NCI-H1105 treated with DMSO at 0.1 percent for 48 hours (cell line): ENCODE data around the gene FGB.
"Not testable (repeated sequence)": the region's sequence is repeated elsewhere in the genome, so short reads cannot be mapped to it uniquely, and the experiment has no call there.

Experiments
- DNase-seq: peaks from one replicate; lab custom pipeline; 2025; lab: John Stamatoyannopoulos, UW

Gene FGB

DNA sequence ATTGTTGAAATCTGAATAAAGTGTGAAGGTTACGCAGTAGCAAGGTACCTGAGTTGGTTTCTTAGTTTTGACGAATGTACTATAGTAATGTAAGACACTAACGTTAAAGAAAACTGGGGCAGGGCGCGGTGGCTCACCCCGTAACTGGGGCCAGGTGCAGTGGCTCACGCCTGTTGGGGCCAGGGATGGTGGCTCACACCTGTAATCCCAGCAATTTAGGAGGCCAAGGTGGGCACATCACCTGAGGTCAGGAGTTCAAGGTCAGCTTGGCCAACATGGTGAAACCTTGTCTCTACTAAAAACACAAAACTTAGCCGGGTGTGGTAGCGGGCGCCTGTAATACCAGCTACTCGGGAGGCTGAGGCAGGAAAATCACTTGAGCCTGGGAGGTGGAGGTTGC lies 34.5 kb downstream of the FGB start:
- not testable (repeated sequence) for DNase-seq

GRCh38 chr4:154597798-154598774 lies 35.3 kb downstream of the FGB start:
- DNase-seq: no peak

DNA sequence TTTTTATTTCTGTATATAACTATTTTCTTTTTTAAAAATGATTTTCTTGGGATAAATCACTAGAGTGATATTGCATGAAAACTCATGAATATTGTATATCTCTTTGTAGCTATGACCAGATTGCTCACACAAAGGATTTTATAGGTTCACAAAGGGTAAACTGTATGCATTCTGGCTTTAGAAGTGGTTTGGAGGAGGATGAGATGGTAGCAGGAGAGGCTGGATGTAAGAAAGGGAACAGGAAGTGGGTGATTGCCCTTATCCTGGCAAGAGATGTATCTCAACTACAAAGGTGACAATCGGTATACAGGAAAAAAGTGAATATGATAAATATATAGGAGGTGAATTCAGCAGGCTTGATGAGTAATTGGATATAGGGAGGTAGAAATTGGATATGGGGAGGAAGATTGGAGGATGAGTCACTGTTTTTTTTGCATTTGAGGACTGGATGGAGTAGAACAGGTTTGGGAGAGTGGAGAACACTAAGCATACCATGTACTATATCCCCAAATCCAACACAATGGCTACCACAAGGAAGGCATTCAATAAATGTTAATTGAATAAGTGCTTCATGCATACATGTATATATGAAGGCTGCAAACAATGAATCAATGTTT lies 39.7 kb downstream of the FGB start:
- DNase-seq: no peak

DNA sequence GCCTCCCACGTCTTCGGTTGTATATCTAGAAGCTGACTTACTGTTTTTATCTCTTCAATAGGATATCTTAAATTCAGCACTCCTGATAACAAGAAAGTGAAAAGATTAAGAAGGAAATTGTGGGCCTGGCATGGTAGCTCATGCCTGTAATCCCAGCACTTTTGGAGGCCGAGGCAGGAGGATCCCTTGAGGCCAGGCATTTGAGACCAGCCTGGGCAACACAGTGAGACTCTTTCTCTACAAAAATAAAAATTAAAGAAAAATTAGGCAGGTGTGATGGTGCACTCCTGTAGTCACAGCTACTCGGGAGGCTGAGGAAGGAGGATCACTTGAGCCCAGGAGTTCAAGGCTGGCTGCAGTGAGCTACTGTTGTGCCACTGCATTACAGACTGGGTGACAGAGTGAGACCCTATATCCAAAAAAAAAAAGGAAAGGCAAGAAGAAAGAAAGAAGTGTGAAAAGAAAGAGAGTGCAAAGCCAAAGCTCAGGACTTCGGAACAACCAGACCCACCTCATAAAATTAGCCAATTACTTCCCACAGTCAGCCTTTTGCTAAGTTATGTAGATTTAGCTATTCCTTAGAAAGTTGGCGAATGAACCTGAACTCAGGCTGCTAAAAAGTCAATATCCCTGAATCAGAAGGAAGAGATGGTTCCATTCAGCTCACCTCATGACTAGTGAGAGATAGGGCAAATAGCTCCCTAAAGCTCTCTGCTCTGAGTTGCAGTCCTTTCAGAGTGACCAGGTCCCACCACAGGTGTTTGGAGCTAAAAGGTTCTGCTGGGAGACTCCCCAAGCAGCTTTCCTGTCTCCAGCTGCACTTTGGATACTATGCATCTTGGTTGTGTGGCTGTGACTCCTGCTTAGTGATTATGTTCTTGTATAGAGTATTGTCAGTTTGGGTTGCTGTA lies 40.5 kb downstream of the FGB start:
- DNase-seq: no peak

GRCh38 chr4:154604696-154605200 lies 41.9 kb downstream of the FGB start:
- no peak for DNase-seq

DNA sequence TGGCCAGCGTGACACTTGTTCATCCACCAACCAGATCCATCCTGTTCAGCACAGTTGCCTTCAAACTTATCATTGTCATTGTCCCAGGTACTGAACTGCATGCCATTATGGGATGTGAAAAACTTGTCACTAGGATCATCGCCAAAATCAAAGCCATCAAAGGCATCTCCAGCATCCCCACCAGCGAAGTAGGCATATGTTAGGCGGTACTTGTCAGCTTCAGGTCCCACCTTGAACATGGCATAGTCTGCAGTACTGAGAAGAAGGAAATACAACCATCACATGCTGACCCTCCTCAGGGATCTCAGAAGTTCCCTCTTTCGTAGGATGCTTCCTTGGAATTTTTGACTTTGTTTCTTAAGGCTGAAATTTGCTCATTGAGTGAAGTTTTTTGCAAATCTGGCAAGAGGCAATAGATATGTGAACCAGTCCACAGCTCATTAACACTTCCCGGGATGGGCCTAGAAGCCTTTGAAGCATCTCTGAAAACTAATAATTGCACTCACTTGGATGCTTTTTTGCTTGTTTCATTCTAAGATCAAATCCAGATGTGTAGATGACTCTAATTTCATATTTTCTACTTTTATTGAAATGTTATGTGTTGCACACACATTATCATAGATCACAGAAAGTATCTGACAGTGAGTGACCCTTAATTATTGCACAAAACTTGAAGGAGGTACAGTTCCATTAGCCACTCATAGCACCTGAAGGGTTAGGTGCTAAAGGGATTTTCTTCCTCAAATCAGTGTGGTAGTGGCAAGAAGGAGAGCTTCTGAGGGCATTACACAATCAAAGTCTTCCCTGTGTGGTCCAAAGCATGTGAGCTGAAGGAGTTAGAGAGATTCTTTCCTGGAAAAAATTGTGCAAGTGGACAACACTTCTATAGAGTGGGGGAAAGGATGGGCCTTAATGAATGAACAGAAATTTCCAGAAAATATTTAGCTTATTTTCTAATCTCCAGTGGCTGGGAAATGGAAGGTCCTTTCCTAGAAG lies 44.2 kb downstream of the FGB start:
- DNase-seq: no peak

- DNase-seq: no peak
These were observed 45.8 kb downstream of the FGB start for GRCh38 chr4:154608361-154609252.

GRCh38 chr4:154609532-154609931 lies 46.7 kb downstream of the FGB start:
- DNase-seq: no peak

DNA sequence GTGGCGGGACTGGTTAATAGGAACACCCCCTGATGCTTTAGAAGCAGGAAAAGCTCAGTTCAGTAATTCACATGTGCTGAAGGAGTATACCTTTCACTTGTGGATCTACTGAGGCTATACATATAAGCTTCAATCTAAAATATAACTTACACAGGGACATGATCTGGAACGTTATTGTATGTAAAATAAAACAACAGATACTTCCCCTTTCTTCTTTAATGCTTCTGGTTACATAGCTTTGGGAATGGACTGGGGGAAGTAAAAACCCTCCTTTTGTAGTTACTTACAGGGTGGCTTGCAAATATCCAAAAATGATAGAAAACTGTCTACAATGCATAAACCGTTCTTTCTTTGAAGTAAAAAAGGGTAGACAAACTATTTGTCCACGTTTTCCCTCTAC lies 47.8 kb downstream of the FGB start:
- DNase-seq: no peak

- DNase-seq: no peak
These were observed 49.0 kb downstream of the FGB start for GRCh38 chr4:154611833-154612232.

DNA sequence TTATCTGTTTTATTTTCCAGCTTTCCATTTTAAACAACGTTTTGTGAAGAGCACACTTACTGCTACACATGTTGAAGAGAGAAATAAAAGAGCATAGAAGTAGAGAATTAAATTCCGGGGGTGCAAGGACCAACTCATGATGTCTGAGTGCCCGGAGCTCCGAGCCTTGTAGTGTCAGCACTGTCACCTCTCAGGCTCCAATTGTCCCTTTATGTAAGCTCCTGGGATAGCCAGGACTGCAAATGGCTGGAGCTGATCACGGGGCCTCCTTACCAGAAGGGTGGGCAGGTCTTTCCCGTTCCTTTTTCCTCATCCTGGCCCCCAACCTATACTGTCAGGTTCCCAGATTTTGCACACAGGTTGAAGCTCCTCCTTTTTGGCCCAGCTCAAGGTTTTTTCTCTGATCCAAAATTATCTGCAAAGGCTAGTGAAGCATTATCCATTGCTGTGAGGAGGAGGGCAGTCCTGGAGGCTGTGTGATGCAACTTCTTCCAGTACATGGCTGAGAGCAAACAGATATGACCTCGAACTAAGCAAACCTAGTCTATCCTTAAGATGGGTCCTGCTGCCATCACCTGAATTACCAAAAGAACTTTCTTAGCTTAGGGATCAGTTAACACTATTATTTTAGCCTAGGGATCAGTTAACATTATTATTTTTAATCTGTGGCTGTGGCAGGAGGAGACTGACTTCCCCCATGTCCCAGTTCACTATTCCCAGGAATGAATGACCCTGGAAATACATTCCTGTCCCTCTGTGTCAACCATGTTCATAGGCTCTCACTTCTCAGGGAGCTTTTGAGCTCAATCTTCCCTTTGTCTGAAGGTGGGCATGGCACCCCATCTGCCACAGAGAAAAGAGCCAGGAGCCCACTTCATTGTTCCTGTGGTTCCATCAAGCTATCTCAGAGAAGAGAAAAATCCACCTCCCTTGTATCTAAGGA lies 49.9 kb downstream of the FGB start, which contains the start of gene FGG:
TSS of gene FGG (minus strand) at position 185 of the 943 bp plus-strand sequence. CDS start at position 138, 47 bp downstream.
- no peak for DNase-seq

GRCh38 chr4:154614306-154614705 lies 51.5 kb downstream of the FGB start:
- no peak for DNase-seq

DNA sequence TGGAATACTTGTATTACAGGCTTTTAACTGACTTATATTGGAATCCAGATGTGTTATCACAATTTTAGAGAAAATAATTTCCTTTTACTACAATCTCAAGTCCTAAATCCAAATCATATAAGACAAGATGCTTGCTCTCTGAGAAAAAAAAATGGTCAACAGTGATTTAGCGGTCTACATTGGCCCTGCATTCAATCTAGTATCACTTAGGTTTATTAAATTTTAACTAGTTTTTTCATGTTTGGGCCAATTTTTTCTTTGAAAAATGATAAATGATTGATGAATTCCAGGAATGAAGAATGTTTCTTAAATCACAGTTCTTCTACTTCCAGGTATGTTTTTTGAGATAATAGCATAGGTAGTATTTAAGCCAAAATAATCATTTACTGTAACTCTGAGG lies 52.4 kb downstream of the FGB start:
- no peak for DNase-seq

DNA sequence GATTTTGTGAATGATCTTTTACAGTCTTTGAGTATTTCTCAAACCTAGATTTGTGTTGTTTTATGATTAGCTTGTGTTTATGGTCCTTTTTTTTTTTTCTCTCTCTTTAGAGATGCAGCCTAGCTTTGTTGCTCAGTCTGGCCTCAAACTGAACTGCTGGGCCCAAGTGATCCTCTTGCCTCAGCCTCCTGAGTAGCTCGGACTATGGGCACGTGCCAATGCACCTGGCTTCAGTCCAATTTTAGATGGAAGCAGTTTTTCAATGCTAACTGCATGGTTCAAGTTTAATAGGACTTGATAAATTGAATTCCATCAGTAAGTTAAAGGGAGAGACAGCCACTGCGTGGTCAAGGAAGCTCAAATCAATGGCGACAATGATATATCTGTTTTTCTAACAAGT lies 53.5 kb downstream of the FGB start:
- no peak for DNase-seq

- DNase-seq: no peak
These were observed 53.9 kb downstream of the FGB start for GRCh38 chr4:154616731-154617130.

GRCh38 chr4:154617820-154618317 lies 55.1 kb downstream of the FGB start:
- DNase-seq: no peak

DNA sequence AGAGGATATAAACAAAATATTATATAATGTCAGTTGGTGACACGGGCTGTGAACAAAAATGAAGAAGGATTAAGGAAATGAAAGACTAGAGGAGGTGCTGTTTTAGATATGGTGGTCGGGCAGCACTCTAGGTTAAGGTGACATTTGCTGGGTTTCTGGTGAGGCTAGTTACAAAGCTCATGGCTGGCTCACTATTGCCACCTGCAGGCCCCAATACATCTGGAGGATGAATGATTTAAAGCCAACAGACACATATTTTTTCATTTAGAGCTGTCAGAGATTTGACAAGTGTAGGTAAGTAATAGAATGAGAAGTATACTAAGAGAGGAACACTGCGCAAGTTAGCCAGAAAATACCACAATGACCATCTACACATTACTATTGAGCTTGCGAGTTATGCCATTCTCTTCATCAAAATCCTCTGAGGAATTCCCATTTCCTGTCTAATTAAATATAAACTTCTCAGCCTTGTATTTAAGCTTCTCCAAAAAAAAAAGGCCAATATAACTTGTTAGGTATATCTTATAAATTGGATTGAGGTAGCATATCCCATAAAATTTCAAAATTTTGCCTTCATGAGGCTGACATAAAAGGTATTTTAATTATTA lies 56.0 kb downstream of the FGB start:
- DNase-seq: peak; percentile 6

DNA sequence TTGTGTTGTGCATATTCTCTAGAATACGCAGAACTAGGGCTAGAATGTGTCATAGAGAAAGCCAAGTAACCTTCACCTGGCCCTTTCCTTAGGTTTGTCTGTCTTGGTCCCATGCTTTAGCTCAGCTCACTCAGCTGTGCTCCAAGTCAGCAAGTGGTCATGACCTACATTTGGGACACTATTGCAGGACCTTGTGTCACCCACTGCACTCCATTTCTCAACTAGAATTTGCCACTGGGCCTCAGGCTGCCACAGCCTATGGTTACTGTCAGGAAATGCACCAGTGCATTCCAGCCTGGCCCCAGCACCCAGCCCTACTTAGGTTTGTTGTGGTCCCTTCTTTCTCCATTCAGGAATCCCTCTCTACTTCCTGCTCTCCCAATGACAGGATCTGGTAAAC lies 57.3 kb downstream of the FGB start:
- DNase-seq: no peak
